Stimulated activated naive CD4-positive, alpha-beta T cell (primary cell): ENCODE measurements around the gene OR4E2.
"Not testable (repeated sequence)": the region's sequence is repeated elsewhere in the genome, so short reads cannot be mapped to it uniquely, and the experiment has no call there.

Experiments
- DNase-seq, 6 experiments: peaks; one replicate each; lab custom pipeline; 2025; lab: John Stamatoyannopoulos, UW

OR4E2 gene, protein sequence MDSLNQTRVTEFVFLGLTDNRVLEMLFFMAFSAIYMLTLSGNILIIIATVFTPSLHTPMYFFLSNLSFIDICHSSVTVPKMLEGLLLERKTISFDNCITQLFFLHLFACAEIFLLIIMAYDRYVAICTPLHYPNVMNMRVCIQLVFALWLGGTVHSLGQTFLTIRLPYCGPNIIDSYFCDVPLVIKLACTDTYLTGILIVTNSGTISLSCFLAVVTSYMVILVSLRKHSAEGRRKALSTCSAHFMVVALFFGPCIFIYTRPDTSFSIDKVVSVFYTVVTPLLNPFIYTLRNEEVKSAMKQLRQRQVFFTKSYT

DNA sequence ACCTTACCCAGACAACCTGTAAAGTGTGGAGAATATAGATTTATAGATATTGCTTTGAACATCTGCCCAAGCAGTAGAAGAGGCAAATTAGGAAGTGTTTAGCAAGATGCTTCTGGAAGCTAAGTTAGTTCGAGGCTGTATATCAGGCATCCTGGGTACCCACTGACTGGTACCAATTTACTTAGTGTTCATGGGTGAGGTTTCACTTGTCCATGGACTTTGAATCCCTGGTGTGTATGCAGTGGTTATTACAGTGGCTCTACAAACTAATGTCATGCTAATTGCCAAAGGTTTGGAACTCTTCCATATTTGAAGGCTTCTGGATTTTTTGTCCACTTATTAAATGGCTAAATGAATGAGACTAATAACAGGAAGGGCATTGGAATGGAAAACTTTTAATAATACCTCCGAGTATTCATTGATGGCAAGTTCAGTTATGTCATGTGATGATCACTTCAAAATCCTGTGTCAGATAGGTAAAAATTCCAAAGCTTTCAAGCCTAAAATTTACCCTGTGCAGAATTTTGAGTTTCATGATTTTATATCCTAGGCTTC, at the start of gene OR4E2:
Gene OR4E2 (plus strand): TSS at position 505 of the 555 bp plus-strand sequence. CDS start 11,248 bp downstream, outside the sequence.
- DNase-seq: no peak

DNA sequence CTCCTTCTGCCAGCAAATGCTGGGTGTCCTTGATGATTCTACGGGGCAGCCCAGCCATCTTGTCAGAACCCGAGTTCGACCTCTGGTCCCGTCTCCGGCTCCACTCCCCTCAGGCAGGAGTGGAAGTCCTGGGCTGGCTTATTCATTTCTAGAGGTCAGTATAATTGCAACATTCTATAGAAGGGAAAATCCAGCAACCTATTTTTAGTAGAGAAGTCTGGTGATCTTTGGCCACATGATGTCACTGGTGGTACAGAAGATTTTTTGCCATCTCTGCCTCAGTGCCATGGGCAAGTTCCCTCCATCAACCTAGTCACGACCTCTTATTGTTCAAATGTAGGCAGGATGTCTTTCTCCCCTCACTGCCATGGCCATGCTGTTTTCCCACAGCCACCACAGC, 41.3 kb upstream of the OR4E2 start:
- DNase-seq: no peak

DNA sequence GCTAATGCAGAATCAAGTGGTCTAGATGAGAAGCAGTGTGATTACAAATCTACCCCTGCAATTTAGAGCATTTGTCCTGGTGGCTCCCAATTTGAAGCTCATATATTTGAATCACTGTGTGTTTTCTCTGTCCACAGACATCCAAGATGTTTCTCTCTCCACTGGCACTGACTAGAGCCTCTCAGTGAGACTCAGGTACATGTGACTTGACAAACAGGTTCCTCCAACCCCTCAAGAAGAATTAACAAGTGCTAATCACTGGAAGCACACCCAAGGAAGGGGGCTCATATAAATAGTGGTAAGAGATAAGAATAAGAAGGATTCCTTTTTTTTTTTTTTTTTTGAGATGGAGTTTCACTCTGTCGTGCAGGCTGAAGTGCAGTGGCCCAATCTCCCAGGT, 39.4 kb upstream of the OR4E2 start:
- no peak for DNase-seq

DNA sequence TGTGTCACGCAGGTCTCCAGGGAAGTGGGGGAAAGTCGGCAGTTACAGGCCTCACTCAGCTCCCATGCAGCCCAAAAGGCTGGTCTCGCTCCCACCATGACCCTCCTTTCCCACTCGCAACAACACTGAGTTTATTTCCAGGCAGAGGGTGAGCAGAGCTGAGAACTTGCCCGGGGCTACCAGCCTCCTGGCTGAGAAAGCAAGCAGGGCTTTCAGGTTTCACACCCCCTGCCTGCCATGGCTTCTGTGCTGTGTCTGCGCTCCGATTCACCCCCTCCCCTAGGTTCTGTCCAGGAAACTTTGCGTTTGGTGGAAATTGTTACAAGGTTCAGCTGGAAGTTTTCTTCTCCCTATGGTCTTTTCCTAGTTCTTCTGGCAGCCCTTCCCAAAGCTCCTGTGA, 36.0 kb upstream of the OR4E2 start:
- DNase-seq: no peak

DNA sequence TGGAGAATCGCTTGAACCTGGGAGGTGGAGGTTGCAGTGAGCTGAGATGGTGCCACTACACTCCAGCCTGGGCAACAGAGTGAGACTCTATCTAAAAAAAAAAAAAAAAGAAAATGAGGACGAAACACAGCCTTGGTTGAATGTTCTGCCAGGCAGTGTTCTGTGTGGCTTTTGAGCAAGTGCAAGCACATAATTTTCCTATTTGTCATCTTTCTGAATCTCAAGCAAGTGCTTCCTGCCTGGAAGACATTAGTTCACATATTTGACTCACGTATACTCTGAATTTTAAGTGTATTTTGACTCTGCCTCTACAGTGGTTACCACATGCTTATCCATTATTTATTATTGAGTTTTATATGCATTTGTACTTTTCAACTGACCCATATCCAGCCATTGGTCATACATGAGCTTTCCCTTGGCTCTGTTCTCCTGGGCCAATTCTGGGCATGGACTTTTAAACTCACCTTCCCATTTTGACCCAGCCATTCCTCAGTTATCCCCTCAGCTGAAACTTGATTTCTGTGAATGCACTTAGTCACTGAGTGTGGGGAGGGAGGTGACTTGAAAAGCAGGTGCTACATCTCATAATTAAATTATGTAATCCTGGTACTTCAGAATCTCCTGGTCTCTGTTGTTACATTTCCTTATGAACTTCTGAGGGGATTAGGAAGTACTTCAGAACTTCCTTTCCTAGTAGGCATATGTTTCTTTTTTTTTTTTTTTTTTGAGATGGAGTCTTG, 27.0 kb upstream of the OR4E2 start:
- DNase-seq: no peak

DNA sequence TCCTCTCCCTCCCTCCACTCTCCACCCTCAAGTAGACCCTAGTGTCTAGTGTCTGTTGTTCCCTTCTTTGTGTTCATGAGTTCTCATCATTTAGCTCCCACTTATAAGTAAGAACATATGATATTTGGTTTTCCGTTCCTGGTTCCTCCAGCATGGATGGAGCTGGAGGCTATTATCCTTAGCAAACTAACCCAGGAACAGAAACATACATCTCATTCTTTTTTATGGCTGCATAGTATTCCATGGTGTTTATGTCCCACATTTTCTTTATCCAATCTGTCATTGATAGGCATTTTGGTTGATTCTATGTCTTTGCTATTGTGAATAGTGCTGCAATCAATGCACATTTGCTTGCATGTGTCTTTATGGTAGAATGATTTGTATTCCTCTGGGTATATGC, 23.1 kb upstream of the OR4E2 start:
- not testable (repeated sequence) for DNase-seq

DNA sequence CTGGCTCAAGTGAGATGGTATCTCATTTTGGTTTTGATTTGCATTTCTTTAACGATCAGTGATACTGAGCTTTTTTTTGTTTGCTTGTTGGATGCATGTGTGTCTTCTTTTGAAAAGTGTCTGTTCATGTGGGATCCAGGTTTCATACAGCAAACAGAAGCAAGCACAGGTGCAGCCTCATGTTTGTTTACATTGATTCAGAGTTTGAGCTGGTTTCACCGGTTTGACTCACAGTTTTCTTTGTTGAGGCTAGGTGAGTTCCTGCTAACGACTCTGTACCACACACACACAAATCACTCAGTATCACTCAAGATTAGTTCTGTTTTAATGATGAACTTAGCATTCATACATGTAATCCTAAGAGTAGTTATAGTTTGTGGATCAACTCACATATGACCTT, 22.6 kb upstream of the OR4E2 start:
- DNase-seq: no peak

DNA sequence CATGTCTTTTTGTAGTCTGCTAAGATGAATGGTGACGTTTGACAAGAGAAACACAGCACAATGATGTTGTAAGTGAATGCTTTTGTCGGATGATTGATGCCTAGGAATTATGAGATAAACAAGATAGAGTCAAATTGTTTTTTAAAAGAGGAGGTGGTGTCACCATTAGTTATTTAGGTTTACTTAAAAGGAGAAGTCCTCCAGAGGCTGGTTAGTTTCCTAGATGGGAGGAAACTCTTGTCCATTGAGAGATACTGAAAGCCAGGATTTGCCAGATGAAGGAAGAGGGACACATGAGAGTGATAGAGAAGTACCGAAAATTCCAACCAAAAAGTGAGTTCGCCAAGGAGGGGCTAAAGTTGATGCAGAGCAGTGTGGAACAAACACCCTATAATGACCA, 18.8 kb upstream of the OR4E2 start, which contains the start of gene OR10G2:
Gene OR10G2 (minus strand): TSS at position 101 of the 400 bp plus-strand sequence. CDS start 98 bp downstream, at position 3.
- DNase-seq: no peak

DNA sequence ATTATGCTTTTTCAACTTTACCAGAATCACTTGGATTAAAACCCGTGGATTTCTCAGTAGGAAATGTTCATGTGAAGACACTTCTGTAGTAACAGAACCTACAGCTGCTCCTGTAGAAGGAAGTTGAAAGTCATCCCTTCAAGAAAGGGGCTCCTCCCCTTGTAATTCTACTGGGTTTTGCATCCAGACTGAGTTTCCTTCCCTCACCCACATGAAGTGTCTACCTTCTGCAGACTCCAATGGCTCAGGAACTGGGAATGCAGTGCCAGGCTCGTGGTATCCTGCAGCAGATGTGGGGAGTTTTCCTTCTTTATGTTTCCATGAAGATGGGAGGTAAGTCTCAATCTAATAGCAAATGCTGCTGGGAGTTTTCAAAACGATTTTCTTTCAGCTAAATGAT, 11.0 kb upstream of the OR4E2 start:
- no peak for DNase-seq

DNA sequence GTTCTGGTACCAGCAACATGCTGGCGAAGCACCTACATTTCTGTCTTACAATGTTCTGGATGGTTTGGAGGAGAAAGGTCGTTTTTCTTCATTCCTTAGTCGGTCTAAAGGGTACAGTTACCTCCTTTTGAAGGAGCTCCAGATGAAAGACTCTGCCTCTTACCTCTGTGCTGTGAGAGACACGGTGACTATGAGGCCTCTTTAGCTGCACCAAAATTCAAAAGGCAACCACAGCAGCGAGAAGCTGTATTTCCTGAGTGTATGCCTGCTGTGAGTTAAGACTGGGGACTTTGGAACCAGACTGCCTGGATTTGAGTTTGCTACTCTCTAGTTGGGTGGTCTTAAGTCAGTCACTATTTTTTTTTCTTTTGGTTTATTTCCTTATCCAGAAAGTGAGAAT, 10.2 kb upstream of the OR4E2 start:
- no peak for DNase-seq

DNA sequence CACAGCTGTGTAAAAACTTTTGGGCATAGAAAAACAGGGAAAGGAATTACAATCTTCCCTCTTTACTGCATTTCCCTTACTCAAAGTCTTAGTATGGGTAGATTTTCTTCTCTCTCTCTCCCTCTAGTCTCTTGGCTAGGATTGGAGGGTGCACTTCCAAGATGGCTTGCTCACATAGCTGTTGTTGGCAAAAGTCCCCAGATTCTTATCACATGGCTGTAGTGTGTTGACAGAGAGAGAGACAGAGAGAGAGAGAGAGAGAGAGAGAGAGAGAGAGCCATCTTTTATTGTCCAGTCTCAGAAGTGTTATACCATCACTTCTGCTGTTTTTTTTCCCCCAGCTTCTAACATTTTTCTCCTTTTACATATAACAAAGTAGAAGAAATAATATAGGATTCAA, 6.3 kb upstream of the OR4E2 start:
- DNase-seq: no peak

DNA sequence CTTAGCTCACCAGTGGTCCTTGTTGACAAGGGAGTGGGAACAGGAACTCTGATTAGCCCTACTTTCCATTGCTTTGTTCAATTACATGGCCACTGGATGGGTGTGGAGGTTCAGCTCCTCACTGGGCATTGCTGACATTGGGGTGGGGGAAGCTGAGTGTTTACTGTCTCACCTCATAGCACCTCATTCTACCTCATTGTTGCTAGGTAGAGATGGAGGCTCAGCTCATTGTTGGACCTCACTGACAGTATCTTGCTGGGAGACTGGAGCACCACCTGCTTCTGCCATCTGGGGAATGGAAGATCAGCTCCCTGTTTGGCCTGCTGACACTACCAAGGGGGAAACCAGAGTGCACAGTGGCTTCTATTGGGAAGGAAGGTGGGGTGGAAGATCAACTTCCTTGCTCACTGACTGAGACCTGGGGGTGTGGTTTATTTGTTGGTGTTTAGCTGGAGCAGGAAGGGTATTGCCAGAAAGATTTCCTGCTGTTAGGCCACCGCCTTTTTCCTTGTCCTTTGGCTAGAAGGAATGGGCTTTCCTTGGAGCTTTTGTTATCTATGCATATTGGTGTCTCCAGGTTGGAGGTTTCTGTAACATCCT, 1.3 kb upstream of the OR4E2 start:
- DNase-seq: no peak

DNA sequence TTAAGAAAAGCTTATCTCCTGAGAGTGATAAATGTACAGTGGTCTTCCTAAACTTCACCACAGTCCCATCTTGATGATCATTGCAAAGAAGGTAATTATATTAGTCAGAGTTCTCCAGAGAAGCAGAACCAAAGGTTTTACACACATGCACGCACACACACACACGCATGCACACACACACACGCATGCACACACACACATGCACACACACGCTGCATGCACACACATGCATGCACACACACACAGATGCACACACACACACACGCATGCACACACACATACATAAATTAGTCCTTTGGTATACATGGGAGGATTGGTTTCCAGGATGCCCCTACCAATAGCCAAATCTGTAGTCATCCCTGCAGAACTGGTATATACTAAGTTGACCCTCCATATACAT, 580 bp downstream of the OR4E2 start:
- DNase-seq: no peak

DNA sequence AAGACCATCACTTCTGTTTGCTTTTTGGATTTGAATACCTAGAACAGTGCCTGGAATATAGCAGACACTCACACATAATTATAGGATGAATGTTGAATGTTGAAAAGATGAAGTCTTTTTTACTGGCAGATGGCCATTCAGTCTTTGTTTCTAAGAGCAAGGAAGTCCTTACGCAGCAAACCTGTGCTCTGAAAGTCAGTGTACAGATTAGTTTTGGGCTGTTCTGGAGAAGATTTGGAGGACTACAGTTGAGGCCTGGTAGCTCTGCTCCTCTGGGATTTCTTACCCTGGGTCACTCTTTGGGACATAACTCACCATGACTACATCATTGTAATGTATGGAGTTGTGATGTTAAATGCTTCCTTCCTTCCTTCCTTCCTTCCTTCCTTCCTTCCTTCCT, 3.3 kb downstream of the OR4E2 start:
- no peak for DNase-seq

DNA sequence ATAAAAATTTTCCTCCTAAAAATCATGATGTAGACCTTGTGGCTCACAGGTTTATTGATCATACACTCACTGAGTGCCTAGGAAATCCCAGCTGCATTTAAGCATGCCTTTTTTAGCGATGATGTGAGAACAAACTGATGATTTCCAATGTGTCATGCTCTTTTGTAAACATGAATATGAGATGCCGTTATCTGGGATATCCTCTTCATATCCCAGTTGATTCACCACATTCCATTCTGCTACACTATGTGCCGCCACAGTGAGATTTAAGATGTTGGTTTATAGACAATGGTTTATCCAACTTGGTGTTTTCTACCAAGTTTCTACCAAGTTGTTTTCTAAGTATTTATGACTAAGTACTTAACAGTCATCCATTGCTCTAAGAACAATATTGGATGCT, 14.7 kb downstream of the OR4E2 start:
- no peak for DNase-seq

DNA sequence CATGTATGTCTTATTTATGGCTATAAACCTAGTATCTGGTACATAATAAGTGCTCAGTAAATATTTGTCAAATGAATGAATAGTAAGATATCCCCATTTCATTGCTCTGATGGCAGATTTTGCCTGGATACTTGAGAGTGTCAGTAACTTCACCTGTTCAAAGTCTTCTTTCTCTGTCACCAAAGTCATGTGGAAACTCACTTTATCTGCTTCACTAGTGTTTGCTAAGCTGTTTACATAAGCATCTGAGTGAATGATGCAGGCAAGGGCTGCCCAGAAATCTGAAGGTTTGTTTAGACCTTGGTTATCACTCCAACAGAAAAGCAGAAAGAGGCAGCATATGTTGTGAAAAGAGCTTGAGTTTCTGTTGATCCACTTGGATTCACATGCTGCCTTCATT, 15.6 kb downstream of the OR4E2 start:
- DNase-seq: no peak

DNA sequence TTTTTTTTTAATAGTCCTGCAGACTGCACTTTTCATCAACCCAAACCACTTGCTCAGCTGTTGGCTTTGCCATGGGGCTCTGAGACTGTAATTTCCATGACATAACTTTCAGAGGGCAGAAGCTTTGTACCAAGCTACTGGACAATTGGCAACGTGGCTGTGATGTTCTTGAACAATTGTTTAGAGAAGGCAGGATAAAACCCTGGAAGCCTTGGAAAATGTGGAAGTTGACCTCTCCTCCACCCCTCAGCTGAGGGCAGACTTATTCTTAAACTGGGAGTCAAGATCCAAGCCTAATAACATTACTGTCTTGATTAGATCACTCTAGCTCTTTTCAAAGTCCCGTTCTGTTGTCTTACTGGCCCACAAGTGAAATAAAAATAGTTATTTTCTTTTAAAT, 17.7 kb downstream of the OR4E2 start:
- no peak for DNase-seq

DNA sequence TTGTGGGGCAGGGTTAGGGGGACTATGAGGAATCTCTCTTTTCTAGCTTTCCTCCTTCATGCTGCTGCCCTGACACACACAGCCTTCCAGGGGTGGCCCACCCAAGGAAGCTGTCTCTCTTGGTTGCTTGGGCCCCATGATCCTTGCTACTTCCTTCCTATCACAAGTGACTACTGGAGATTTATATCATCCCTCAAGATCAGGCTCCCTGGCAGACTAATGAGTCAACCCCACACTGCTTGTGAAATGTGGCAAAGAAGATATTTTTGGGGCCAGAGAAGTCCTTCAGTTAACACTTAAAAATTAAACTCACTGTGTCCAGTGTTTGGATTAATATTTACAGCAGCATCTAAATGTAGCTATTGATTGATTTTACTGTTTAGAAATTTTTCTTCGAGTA, 18.5 kb downstream of the OR4E2 start:
- DNase-seq: no peak

DNA sequence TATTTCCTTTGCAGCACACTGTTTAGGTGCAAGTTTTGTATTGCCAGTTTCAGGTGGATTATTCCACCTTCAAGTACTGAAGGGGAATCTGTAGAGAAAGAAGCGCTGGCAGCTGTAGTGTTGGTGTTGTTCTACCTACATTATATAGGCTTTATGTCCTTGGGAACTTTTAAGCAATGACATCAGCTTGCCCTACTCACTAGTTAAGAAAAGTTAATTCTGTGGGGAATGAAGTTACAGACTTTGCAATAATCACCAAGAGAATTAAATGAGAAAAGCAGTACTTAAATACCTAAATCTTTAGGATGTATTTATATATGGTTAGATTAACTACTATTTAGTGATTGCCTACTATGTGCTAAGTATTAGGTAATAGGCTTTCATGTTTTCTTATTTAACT, 20.1 kb downstream of the OR4E2 start, which contains the start of gene OR4E1:
Gene OR4E1 (minus strand): TSS at position 101 of the 400 bp plus-strand sequence. CDS start 2,883 bp downstream, outside the sequence.
- no peak for DNase-seq

DNA sequence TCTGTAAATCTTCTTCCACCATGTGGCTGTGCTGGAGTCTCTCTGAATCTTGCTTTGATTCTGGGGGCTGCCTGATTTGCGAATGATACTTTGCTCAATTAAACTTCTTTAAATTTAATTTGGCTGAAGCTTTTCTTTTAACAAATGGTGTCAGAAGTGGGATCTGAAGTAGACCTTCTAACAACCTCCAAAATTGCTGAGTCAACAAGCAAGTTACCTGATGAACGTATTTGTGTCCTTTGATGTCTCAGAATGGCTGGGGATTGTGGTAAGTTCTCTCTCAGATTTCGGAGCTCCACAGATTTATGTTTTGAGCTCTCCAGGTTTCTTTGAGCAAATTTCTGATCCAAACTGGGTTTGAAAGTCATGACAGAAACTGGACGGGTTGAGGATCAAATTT, 21.9 kb downstream of the OR4E2 start:
- DNase-seq: no peak

DNA sequence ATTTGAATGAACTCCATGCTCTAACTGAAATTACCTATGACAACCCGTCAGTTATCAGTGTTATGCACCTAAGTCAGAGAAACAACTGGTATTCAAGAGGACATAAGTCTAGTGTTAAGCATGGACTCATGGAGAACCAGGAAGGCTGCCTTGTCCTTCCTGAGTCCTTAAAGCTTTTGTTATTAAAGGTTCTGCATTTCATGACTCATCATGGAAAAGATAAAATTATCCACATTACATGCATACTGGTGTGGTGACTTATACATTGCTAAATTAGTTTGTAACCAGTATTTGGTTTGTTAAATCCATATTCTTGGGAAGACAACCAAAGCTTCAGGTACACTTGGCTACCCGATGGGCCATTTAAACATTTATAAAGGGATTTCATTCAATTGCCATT, 26.4 kb downstream of the OR4E2 start:
- no peak for DNase-seq

DNA sequence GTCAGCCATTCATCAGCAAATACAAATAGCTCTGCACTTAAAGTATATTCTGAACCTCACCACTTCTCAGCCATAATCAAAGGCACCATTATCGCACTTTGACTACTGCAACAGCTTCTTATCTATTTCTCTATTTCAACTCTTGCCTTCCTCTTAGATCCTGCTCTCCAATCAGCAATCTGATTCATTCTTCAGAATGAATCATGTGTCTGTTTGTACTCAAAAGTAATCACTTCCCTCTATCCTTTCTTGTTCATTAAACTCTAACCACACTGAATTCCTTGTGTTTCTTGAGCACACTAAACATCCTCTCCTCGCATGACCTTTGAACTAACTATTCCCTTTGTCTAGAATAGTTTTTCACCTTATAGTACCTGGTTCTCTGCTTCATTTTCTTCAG, 32.8 kb downstream of the OR4E2 start:
- DNase-seq: no peak

DNA sequence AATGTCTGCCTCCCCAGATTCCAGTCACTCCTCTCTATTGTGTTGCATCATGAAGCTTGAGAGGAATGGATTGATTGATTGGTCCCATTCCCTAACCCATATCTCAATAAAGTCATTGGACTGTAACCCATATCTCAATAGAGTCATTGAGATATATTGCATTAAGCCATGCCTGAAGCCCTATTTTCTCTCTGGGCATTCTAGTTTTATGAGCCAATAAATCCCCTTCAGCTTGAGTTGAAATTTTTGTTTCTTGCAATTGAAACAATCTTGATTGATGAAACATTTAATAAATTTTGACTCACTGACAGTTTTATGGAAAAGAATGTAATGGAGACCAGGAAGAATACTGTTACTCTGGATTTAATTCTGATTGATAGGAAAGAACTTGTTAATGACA, 40.8 kb downstream of the OR4E2 start:
- DNase-seq: no peak
